Osteocyte (in vitro differentiated cells): ENCODE data around the gene EIF5A2. TPM values are rescaled to one million over a fixed set of nuclear protein-coding genes. Genes with fewer than 3 reads are reported as not detected.
"Not testable (repeated sequence)": the region's sequence is repeated elsewhere in the genome, so short reads cannot be mapped to it uniquely, and the experiment has no call there.

Experiments
- DNase-seq: peaks from one replicate; pipeline ENCODE4 v3.0.0; 2021; ENCODE audit warnings: mixed read lengths; ENCODE audit not compliant: unreplicated experiment; ENCODE audit errors: extremely low spot score
- H3K27ac Mint-ChIP-seq: one replicate; pipeline ENCODE4 v1.8.0; 2021; ENCODE audit warnings: mild to moderate bottlenecking, mixed read lengths; ENCODE audit not compliant: unreplicated experiment
- H3K27me3 Mint-ChIP-seq: one replicate; pipeline ENCODE4 v1.8.0; 2021; ENCODE audit warnings: mixed read lengths; ENCODE audit not compliant: unreplicated experiment
- H3K36me3 Mint-ChIP-seq: one replicate; pipeline ENCODE4 v1.8.0; 2021; ENCODE audit warnings: mixed read lengths; ENCODE audit not compliant: unreplicated experiment
- H3K4me1 Mint-ChIP-seq: one replicate; pipeline ENCODE4 v1.8.0; 2021; ENCODE audit warnings: mixed read lengths; ENCODE audit not compliant: unreplicated experiment
- H3K4me3 Mint-ChIP-seq: one replicate; pipeline ENCODE4 v1.8.0; 2021; ENCODE audit warnings: mild to moderate bottlenecking, moderate library complexity, mixed read lengths; ENCODE audit not compliant: unreplicated experiment
- H3K9me3 Mint-ChIP-seq: one replicate; pipeline ENCODE4 v1.8.0; 2021; ENCODE audit warnings: mixed read lengths; ENCODE audit not compliant: unreplicated experiment
- CTCF ChIP-seq: fragments of 200-600 bp; sonication (generic); IDR thresholded peaks from 2 replicates; pipeline ENCODE4 v1.5.0; 2021; ENCODE audit warnings: antibody characterized with exemption, mild to moderate bottlenecking, moderate library complexity
- total RNA-seq: library from RNA; stranded (reverse); gene quantifications from 2 replicates; pipeline ENCODE4 v1.2.1, GENCODE V29; 2021

Gene EIF5A2
- total RNA-seq, 1 donor from 2014 or later, result 24.3 TPM

- H3K4me3 Mint-ChIP-seq, result no peak overlapping the region
- no peak for DNase-seq
- H3K36me3 Mint-ChIP-seq, result peaks cover 12% of the 10 kb centered on the region
- no peak for TF ChIP-seq CTCF
- no peaks in the 10 kb centered on the region for H3K27me3 Mint-ChIP-seq
- H3K9me3 Mint-ChIP-seq, result no peaks in the 10 kb centered on the region
- H3K27ac Mint-ChIP-seq, result no peak overlapping the region
- H3K4me1 Mint-ChIP-seq, result no peaks in the 10 kb centered on the region
Measured at GRCh38 chr3:170896781-170897180, 11.7 kb downstream of the EIF5A2 start.

- DNase-seq, H3K4me3 Mint-ChIP-seq, H3K9me3 Mint-ChIP-seq, H3K27ac Mint-ChIP-seq, H3K4me1 Mint-ChIP-seq, H3K27me3 Mint-ChIP-seq: not testable (repeated sequence)
- H3K36me3 Mint-ChIP-seq, result peaks cover 12% of the 10 kb centered on the region
Measured at GRCh38 chr3:170896333-170896732, 12.1 kb downstream of the EIF5A2 start.

GRCh38 chr3:170893895-170894294, 14.5 kb downstream of the EIF5A2 start:
- Mint-ChIP-seq H3K36me3 (peaks cover 8% of the 10 kb centered on the region), H3K27ac (no peak overlapping the region), H3K4me1 (no peaks in the 10 kb centered on the region), H3K4me3 (no peak overlapping the region), H3K27me3 (no peaks in the 10 kb centered on the region), H3K9me3 (no peaks in the 10 kb centered on the region)
- no peak for DNase-seq
- no peak for TF ChIP-seq CTCF

- Mint-ChIP-seq H3K36me3 (peaks cover 3% of the 10 kb centered on the region), H3K27ac (no peak overlapping the region), H3K4me3 (no peak overlapping the region), H3K9me3 (peaks cover under 1% of the 10 kb centered on the region), H3K27me3 (no peaks in the 10 kb centered on the region), H3K4me1 (no peaks in the 10 kb centered on the region)
- DNase-seq, result no peak
- no peak for TF ChIP-seq CTCF
Measured at GRCh38 chr3:170889630-170890029, 18.8 kb downstream of the EIF5A2 start.

- no peak overlapping the region for H3K4me3 Mint-ChIP-seq
- H3K4me1 Mint-ChIP-seq, result no peaks in the 10 kb centered on the region
- H3K27me3 Mint-ChIP-seq, result no peaks in the 10 kb centered on the region
- no peak for TF ChIP-seq CTCF
- H3K36me3 Mint-ChIP-seq, result peaks cover 6% of the 10 kb centered on the region
- no peak overlapping the region for H3K27ac Mint-ChIP-seq
- no peak for DNase-seq
- H3K9me3 Mint-ChIP-seq, result peaks cover 4% of the 10 kb centered on the region
Measured at GRCh38 chr3:170889132-170889531, 19.3 kb downstream of the EIF5A2 start.

GRCh38 chr3:170884109-170884930, 24.1 kb downstream of the EIF5A2 start:
- not testable (repeated sequence) for H3K36me3 Mint-ChIP-seq

GRCh38 chr3:170878688-170879087, 29.7 kb downstream of the EIF5A2 start:
- not testable (repeated sequence) for H3K27me3 Mint-ChIP-seq, H3K27ac Mint-ChIP-seq, H3K4me3 Mint-ChIP-seq, H3K4me1 Mint-ChIP-seq, H3K36me3 Mint-ChIP-seq, H3K9me3 Mint-ChIP-seq, DNase-seq

More at GRCh38 chr3:170884109-170884930, 24.1 kb downstream of the EIF5A2 start:
- H3K9me3 Mint-ChIP-seq, H3K27me3 Mint-ChIP-seq, H3K4me1 Mint-ChIP-seq, H3K27ac Mint-ChIP-seq, H3K4me3 Mint-ChIP-seq, DNase-seq: not testable (repeated sequence)

- H3K9me3 Mint-ChIP-seq, H3K36me3 Mint-ChIP-seq, H3K27ac Mint-ChIP-seq, H3K4me3 Mint-ChIP-seq, H3K4me1 Mint-ChIP-seq, H3K27me3 Mint-ChIP-seq, DNase-seq: not testable (repeated sequence)
Measured at GRCh38 chr3:170877311-170877710, 31.1 kb downstream of the EIF5A2 start.
